NCI-H526 (cell line): ENCODE measurements around the gene AVPR1A.

ENCODE experiments used
- DNase-seq, 2 experiments: peaks; one replicate each; lab custom pipeline; 2025; lab: John Stamatoyannopoulos, UW

Gene AVPR1A

DNA sequence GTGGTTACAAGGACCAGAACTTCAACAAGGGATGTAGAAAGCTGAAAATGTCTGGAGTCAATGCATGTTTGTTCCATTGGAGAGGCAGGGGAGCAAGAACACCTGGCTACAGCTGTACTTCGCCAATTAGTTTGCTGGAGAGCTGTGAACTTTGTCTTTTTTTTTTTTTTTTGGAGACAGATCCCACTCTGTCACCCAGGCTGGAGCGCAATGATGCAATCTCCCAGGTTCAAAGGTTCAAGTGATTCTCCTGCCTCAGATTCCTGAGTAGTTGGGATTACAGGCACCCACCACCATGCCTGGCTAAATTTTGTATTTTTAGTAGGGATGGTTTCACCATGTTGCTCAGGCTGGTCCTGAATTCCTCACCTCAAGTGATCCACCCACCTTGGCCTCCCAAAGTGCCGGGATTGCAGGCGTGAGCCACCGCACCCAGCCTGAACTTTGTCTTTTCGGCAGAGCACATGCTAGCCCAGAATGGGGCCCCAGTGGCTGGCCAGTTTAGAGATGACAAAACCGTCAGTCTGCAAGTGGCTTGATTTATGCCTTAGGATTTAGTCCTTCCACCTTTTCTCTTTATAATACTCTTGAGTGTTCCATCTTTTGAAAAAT is 55.5 kb downstream of the AVPR1A start:
- DNase-seq: no peak

DNA sequence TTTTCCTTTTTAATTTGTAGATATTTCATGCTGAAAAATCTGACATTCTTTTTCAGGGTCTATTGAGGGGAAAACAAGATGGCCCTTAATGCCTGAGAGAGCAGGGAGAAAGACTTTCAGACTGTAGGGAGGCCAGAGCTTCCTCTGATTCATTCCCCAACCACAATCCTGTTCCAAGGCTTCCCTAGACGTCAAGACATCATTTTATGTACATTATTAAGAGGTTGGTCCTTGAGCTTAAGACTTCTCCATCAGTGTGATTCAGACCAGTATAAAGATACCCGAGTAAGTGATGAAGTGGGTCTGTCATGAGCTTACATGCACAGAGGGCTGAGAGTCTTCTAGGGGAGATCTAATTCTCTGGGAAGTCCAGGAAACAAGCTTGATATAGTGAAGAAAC is 57.3 kb downstream of the AVPR1A start:
- no peak for DNase-seq

DNA sequence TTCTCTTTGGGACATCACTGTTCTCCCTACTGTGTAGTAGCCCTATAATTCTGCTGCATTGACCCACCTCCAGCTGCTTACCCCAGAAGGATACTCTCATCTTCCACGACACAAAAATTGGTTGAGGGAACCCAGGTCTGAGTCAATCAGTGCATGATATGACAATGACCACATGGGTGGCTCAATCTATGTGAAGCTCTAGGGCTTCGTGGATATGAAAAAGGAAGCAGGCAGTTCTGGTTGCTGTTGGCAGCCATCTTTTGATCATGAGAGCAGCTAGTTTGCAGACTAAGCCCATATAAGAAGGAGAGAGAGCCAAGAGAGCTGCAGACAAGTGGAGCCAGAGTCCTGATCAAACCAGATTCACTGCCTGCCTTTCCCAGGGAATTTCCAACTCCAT is 57.9 kb downstream of the AVPR1A start:
- no peak for DNase-seq
